Testis (tissue), 2 donors: ENCODE results near the gene LCE2C.

Experiments used
- POLR2A ChIP-seq: fragments of 450-650 bp; IDR thresholded peaks from one replicate; pipeline ENCODE4 v1.6.1; 2017; ENCODE audit warnings: antibody characterized with exemption, mild to moderate bottlenecking, moderate library complexity
- TF ChIP-seq, protein P1 (sequence below), 3 experiments: fragments of 450-650 bp in 2 of 3; fragments of 200-600 bp in 1 of 3; sonication (generic) in 1 of 3; IDR thresholded peaks; one replicate each; pipeline ENCODE4 v1.5.1; 2016 to 2019; ENCODE audit warnings: antibody characterized with exemption in 3 of 3, mild to moderate bottlenecking in 2 of 3, moderate library complexity in 1 of 3

DNA sequence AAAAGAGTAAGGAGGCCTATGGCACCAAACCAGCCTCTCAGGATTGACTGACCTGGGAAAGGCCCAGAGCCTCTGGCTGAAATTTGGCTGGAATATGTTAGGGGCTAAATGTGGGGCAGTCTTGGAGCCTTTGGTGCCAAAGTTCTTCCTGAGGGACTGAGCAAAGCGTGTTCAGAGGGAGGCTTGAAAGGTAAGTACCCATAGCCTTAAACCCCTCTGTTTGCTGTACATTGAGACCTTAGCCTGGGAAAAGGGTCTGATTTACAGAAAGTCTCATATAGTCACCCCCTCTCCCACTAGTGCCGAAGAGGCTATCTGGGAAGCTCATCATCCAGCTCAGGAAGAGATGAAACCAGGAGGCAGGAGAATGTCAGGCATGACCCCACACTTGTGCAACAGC, 32.8 kb downstream of the LCE2C start, which contains the start of gene LCE4A:
- TF ChIP-seq, protein P1, sequence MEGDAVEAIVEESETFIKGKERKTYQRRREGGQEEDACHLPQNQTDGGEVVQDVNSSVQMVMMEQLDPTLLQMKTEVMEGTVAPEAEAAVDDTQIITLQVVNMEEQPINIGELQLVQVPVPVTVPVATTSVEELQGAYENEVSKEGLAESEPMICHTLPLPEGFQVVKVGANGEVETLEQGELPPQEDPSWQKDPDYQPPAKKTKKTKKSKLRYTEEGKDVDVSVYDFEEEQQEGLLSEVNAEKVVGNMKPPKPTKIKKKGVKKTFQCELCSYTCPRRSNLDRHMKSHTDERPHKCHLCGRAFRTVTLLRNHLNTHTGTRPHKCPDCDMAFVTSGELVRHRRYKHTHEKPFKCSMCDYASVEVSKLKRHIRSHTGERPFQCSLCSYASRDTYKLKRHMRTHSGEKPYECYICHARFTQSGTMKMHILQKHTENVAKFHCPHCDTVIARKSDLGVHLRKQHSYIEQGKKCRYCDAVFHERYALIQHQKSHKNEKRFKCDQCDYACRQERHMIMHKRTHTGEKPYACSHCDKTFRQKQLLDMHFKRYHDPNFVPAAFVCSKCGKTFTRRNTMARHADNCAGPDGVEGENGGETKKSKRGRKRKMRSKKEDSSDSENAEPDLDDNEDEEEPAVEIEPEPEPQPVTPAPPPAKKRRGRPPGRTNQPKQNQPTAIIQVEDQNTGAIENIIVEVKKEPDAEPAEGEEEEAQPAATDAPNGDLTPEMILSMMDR (IDR thresholded peaks at IDR 0.05) = no peak
- no peak for TF ChIP-seq POLR2A
